SH-SY5Y (cell line): ENCODE measurements around the gene CD81.

Experiments
- GATA2 ChIP-seq: IDR thresholded peaks from 2 replicates; pipeline ENCODE4 v1.6.1; 2011; ENCODE audit warnings: mild to moderate bottlenecking, low read depth, low read length
- GATA3 ChIP-seq: IDR thresholded peaks from 2 replicates; pipeline ENCODE4 v1.6.1; 2011; ENCODE audit warnings: low read depth, mild to moderate bottlenecking, low read length, moderate library complexity

DNA sequence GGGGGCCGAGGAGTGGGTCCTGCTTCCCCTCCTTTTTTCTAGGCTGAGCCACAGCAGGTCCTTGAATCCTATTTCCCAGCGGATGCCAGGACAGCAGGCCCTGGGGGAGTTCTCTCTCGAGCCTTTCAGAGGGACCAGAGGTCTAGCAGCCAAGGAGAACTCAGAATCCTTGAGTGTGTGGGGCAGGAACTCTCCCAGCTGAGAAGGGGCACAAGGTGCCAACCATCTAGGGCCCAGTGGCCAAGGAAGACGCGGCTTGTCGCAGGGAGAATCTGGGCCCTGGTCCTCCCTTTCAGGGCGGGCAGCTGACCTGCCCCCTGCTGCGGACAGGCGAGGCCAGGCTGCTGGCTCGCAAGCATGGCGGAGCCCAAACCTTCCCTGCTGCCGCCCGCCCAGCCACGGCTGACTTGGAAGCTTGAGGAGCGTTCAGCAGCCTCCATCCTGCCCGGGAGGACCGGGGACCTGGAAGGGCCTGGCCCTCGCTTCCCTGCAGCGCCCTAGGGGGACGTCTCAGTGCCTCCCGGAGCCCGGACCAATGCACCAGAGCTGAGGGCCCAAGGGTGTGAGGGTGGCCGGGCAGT, 22.5 kb downstream of the CD81 start:
- TF ChIP-seq GATA2 = no peak
- no peak for TF ChIP-seq GATA3
